HG03280 (cell line): ENCODE measurements around the gene TUBGCP3.

Source experiments
- ATAC-seq: cut with Tn5 transposase; IDR thresholded peaks from one replicate; pipeline ENCODE4 v1.9.1; 2021; ENCODE audit warnings: mild to moderate bottlenecking, moderate library complexity; ENCODE audit not compliant: unreplicated experiment

The TUBGCP3 gene

GRCh38 chr13:112444416-112445399 lies 143.2 kb downstream of the TUBGCP3 start:
- ATAC-seq = no peak

GRCh38 chr13:112443995-112444311 lies 144.0 kb downstream of the TUBGCP3 start:
- peak; percentile 63 for ATAC-seq

- no peak for ATAC-seq
Observed at GRCh38 chr13:112443191-112443994, 144.6 kb downstream of the TUBGCP3 start.

GRCh38 chr13:112442483-112443090 lies 145.4 kb downstream of the TUBGCP3 start:
- no peak for ATAC-seq

- ATAC-seq = no peak
Observed at GRCh38 chr13:112441779-112442310, 146.1 kb downstream of the TUBGCP3 start.

- no peak for ATAC-seq
Observed at GRCh38 chr13:112441226-112441625, 146.7 kb downstream of the TUBGCP3 start.

- ATAC-seq = no peak
Observed at GRCh38 chr13:112438515-112438914, 149.4 kb downstream of the TUBGCP3 start.

GRCh38 chr13:112438094-112438493 lies 149.9 kb downstream of the TUBGCP3 start:
- no peak for ATAC-seq

- ATAC-seq = no peak
Observed at GRCh38 chr13:112435973-112436372, 152.0 kb downstream of the TUBGCP3 start.
